GM12878 (cell line): ENCODE data around the gene LGALS1. TPM values are rescaled to one million over a fixed set of nuclear protein-coding genes. Genes with fewer than 3 reads are reported as not detected.

Experiments used
- ATAC-seq: fragments of 200-7000 bp; cut with Tn5 transposase; 3 replicates; pipeline ENCODE4 v1.9.1; 2020; ENCODE audit warnings: mild to moderate bottlenecking, moderate library complexity
- BruUV-seq: library from RNA; stranded (reverse); fragments of 400-500 nt; replicated peaks from 2 replicates; lab custom pipeline; 2021; lab: Mats Ljungman, UMichigan
- CTCF ChIA-PET: fragments of 300-600 bp; sonication (Branson Sonifier 250); formaldehyde crosslinking; extraction: SDS; loops from one replicate; lab custom pipeline; 2021; ENCODE audit warnings: inconsistent platforms; lab: Yijun Ruan, JAX
- POLR2A ChIA-PET: fragments of 350-600 bp; formaldehyde crosslinking; extraction: SDS; loops from one replicate; lab custom pipeline; 2021; ENCODE audit warnings: inconsistent platforms; lab: Charles Lee
- RAD21 ChIA-PET: fragments of 300-600 bp; sonication (Branson Sonifier 250); formaldehyde crosslinking; loops from one replicate; lab custom pipeline; 2023; ENCODE audit warnings: antibody characterized with exemption; ENCODE audit not compliant: unreplicated experiment; lab: Charles Lee
- SMC1A ChIA-PET: fragments of 300-600 bp; sonication (Branson Sonifier 250); formaldehyde crosslinking; loops from one replicate; lab custom pipeline; 2023; ENCODE audit not compliant: unreplicated experiment, uncharacterized antibody; lab: Charles Lee
- DNase-seq: peaks from one replicate; pipeline ENCODE4 v3.0.0-alpha.2; 2011; ENCODE audit warnings: low read depth, low spot score
- FAIRE-seq: peaks from 3 replicates; lab custom pipeline; 2011; peaks lifted over from hg19 to GRCh38; lab: Jason Lieb, UNC
- H2AFZ ChIP-seq: 2 replicates; pipeline ENCODE4 v1.6.0; 2011; ENCODE audit warnings: low read depth, low read length, control low read depth; ENCODE audit not compliant: control insufficient read depth
- H3K27ac ChIP-seq: 2 replicates; pipeline ENCODE4 v1.5.1; 2011; ENCODE audit warnings: control low read depth; ENCODE audit not compliant: control insufficient read depth, insufficient read depth
- H3K27me3 ChIP-seq, 2 experiments: replicated peaks in 1 of 2; 2 replicates each; pipeline versions ENCODE4 v1.6.0 to v1.6.1; 2011; ENCODE audit warnings: low read length in 1 of 2; ENCODE audit not compliant: control insufficient read depth in 2 of 2, insufficient read depth in 2 of 2
- H3K36me3 ChIP-seq, 2 experiments: 2 replicates each; pipeline ENCODE4 v1.5.1; 2011; ENCODE audit warnings: low read length in 1 of 2; ENCODE audit not compliant: control insufficient read depth in 2 of 2, insufficient read depth in 2 of 2
- H3K4me1 ChIP-seq: 2 replicates; pipeline ENCODE4 v1.6.1; 2011; ENCODE audit warnings: mild to moderate bottlenecking, low read length, moderate library complexity, mixed read lengths; ENCODE audit not compliant: control insufficient read depth, insufficient read depth
- H3K4me2 ChIP-seq: 2 replicates; pipeline ENCODE4 v1.6.0; 2011; ENCODE audit warnings: control low read depth; ENCODE audit not compliant: control insufficient read depth, insufficient read depth
- H3K4me3 ChIP-seq: fragments of 200-600 bp; sonication (generic); 2 replicates; pipeline ENCODE4 v1.5.1; 2016
- H3K79me2 ChIP-seq: 2 replicates; pipeline ENCODE4 v1.6.0; 2011; ENCODE audit warnings: low read length; ENCODE audit not compliant: control insufficient read depth, insufficient read depth
- H3K9ac ChIP-seq: 2 replicates; pipeline ENCODE4 v1.8.0; 2011; ENCODE audit warnings: low read length, control low read depth, mixed read lengths; ENCODE audit not compliant: control insufficient read depth, insufficient read depth
- H3K9me3 ChIP-seq: replicated peaks from 3 replicates; pipeline ENCODE4 v1.5.1; 2011; ENCODE audit warnings: mild to moderate bottlenecking, low read length; ENCODE audit not compliant: control insufficient read depth, insufficient read depth
- H4K20me1 ChIP-seq: 2 replicates; pipeline ENCODE4 v1.6.0; 2011; ENCODE audit not compliant: control insufficient read depth, insufficient read depth
- BCL11A ChIP-seq: IDR thresholded peaks from 2 replicates; pipeline ENCODE4 v1.6.1; 2011; ENCODE audit warnings: low read depth, low read length
- BMI1 ChIP-seq: fragments of 450-650 bp; IDR thresholded peaks from 2 replicates; pipeline ENCODE4 v1.6.1; 2016; ENCODE audit warnings: mild to moderate bottlenecking, moderate library complexity, borderline replicate concordance
- ETV6 ChIP-seq, 2 experiments: fragments of 450-650 bp in 1 of 2; IDR thresholded peaks in 1 of 2; conservative IDR thresholded peaks in 1 of 2; 2 replicates each; pipeline ENCODE4 v1.6.1; 2014; ENCODE audit warnings: antibody characterized with exemption in 1 of 2, borderline replicate concordance in 1 of 2, low read depth in 1 of 2, mild to moderate bottlenecking in 1 of 2, moderate library complexity in 1 of 2
- HCFC1 ChIP-seq: fragments of 150-350 bp; IDR thresholded peaks from 2 replicates; pipeline ENCODE4 v1.6.1; 2014; ENCODE audit warnings: low read length
- LARP7 ChIP-seq: fragments of 450-650 bp; IDR thresholded peaks from 2 replicates; pipeline ENCODE4 v1.6.1; 2017; ENCODE audit warnings: mild to moderate bottlenecking
- PAX8 ChIP-seq: fragments of 450-650 bp; IDR thresholded peaks from 2 replicates; pipeline ENCODE4 v1.6.1; 2017; ENCODE audit warnings: mild to moderate bottlenecking, moderate library complexity
- RAD21 ChIP-seq: IDR thresholded peaks from 2 replicates; pipeline ENCODE4 v1.6.1; 2011; ENCODE audit warnings: mild to moderate bottlenecking, low read depth, low read length, moderate library complexity; ENCODE audit not compliant: insufficient read depth
- RAD51 ChIP-seq: fragments of 450-650 bp; IDR thresholded peaks from 2 replicates; pipeline ENCODE4 v1.6.1; 2016; ENCODE audit warnings: moderate library complexity, mild to moderate bottlenecking, inconsistent platforms
- SIX5 ChIP-seq: IDR thresholded peaks from 2 replicates; pipeline ENCODE4 v1.6.1; 2011; ENCODE audit warnings: mild to moderate bottlenecking, low read depth, low read length, moderate library complexity; ENCODE audit not compliant: severe bottlenecking
- YBX1 ChIP-seq: fragments of 450-650 bp; IDR thresholded peaks from 2 replicates; pipeline ENCODE4 v1.6.1; 2016; ENCODE audit warnings: antibody characterized with exemption
- ZBED1 ChIP-seq: IDR thresholded peaks from 2 replicates; pipeline ENCODE4 v1.6.1; 2016; ENCODE audit warnings: borderline replicate concordance
- WGBS: methylation state at CpG from one replicate; pipeline ENCODE4 v1.1.6; 2016; ENCODE audit warnings: low lambda C conversion rate; ENCODE audit not compliant: insufficient replicate concordance, insufficient coverage; ENCODE audit errors: missing lambda C conversion rate; 5-methylcytosine and 5-hydroxymethylcytosine counted together
- in situ Hi-C: fragments of 300-500 bp; cut with MboI; formaldehyde crosslinking; loops from 9 replicates; pipeline ENCODE4 v1.14.3; 2018; ENCODE audit warnings: mixed read lengths
- intact Hi-C: fragments of 100-400 bp; cut with micrococcal nuclease; formaldehyde crosslinking; loops from one replicate; pipeline ENCODE4 v1.14.2; 2022; ENCODE audit not compliant: unreplicated experiment
- polyA plus RNA-seq, 11 experiments: library from polyadenylated mRNA; depleted of rRNA in 4 of 11; unstranded in 6 of 11; stranded (reverse) in 5 of 11; fragments of >200 nt; fragmentation: Nextera tagmentation in 4 of 11; fragmentation: Illumina TruSeq in 1 of 11; extraction: Ambion mirVana in 4 of 11; extraction: Trizol in 1 of 11; gene quantifications; 1 replicate in 1 of 11; 2 replicates in 10 of 11; pipeline versions ENCODE4 v1.2.1 to v1.2.3, GENCODE V29; 2011 to 2016; ENCODE audit warnings: inconsistent platforms in 2 of 11, missing spikeins in 2 of 11, low read depth in 1 of 11
- total RNA-seq, 4 experiments: library from RNA; depleted of rRNA in 3 of 4; stranded (reverse); fragments of >200 nt in 3 of 4; fragmentation: Illumina TruSeq in 1 of 4; extraction: Trizol in 1 of 4; gene quantifications; 2 replicates each; pipeline versions ENCODE4 v1.2.1 to v1.2.3, GENCODE V29; 2013 to 2021
- TF ChIP-seq, protein P1 (sequence below): IDR thresholded peaks from 2 replicates; pipeline ENCODE4 v1.6.1; 2012; ENCODE audit warnings: mild to moderate bottlenecking, low read depth, low read length
- TF ChIP-seq, protein P2 (sequence below): fragments of 450-650 bp; IDR thresholded peaks from 2 replicates; pipeline ENCODE4 v1.6.1; 2018; ENCODE audit warnings: mild to moderate bottlenecking, low read depth, moderate library complexity; ENCODE audit not compliant: partially characterized antibody
- TF ChIP-seq, protein P3 (sequence below): fragments of 450-650 bp; IDR thresholded peaks from 2 replicates; pipeline ENCODE4 v1.6.1; 2017; ENCODE audit warnings: mild to moderate bottlenecking
- TF ChIP-seq, protein P4 (sequence below): IDR thresholded peaks from 2 replicates; pipeline ENCODE4 v1.6.1; 2011; ENCODE audit warnings: low read depth, low read length, improper control_type of control experiment, borderline replicate concordance

The LGALS1 gene
- total and polyA plus RNA-seq, 10 of the 15 experiments (the other 5 are each of a cell fraction or from before 2014, with no cell fraction given): 312 to 1,889 (median 706) TPM

DNA sequence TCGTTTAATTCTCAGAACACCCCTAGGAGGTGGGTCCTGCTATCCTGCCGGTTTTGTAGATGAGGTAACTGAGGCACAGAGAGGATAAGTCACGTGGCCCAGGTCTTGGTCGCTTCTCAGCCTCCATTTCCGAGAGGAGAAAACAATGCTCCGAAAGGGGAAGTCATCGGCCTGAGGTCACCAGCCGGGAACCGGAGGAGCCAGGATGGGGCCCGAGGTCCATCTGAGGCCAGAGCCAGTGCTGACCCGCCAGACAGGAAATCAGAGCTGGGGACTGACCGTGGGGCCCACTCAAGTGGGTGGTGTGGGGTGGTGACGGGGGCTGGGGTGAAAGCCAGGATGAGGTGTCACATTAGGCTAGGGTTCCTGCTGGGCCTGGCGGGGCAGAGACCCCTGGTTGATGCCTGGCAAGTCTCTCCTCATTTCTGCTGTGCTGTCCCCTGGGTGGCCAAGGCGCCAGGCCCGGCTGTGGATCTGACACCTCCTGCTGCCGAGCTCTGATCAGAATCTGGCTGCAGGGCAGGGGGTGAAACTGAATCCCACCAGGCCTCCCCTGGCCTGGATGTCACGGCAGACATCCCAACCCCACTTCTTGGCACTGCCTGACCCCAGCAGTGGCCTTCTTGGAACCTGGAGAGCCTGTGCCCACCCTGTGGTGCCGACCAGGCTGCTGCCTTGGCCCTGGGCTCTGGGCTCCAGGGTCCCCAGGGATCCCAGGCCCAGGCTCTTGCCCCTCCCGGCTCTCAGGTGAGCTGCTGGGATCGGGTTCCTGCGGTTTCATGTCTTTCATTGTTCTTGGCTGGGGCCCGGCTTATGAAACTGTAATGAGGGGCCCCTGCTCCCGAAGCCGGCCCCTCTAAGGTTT is 33.4 kb downstream of the LGALS1 start:
- BruUV-seq: no TSS peak
- ChIA-PET SMC1A (no interaction called here), POLR2A (no interaction called here), RAD21 (no interaction called here), CTCF (no interaction called here)
- DNase-seq (no peak), FAIRE-seq (no peak), ATAC-seq (no peak)
- Histone ChIP-seq H3K4me3 (no peak overlapping the region), H3K4me2 (no peak overlapping the region), H3K4me1 (no peaks in the 10 kb centered on the region), H3K27ac (no peak overlapping the region), H3K9ac (no peak overlapping the region), H2AFZ (no peak overlapping the region), H3K79me2 (no peaks in the 10 kb centered on the region), H4K20me1 (no peaks in the 10 kb centered on the region), H3K27me3 (no peaks in the 10 kb centered on the region), H3K36me3 (no peaks in the 10 kb centered on the region), H3K9me3 (no peaks in the 10 kb centered on the region)
- in situ Hi-C loops (no loop called here), intact Hi-C loops (no loop called here)
- WGBS: 76% methylated on average over 25 of the region's 25 CpGs
- TF ChIP-seq BMI1: no peak
- no peak for TF ChIP-seq LARP7
- TF ChIP-seq YBX1: no peak
- TF ChIP-seq ETV6 (conservative IDR thresholded peaks at IDR 0.05 in 1 of 2, IDR thresholded peaks at IDR 0.05 in 1 of 2; ENCODE audit: borderline replicate concordance in 1 of 2, low read depth in 1 of 2): no peak
- TF ChIP-seq, protein P1, sequence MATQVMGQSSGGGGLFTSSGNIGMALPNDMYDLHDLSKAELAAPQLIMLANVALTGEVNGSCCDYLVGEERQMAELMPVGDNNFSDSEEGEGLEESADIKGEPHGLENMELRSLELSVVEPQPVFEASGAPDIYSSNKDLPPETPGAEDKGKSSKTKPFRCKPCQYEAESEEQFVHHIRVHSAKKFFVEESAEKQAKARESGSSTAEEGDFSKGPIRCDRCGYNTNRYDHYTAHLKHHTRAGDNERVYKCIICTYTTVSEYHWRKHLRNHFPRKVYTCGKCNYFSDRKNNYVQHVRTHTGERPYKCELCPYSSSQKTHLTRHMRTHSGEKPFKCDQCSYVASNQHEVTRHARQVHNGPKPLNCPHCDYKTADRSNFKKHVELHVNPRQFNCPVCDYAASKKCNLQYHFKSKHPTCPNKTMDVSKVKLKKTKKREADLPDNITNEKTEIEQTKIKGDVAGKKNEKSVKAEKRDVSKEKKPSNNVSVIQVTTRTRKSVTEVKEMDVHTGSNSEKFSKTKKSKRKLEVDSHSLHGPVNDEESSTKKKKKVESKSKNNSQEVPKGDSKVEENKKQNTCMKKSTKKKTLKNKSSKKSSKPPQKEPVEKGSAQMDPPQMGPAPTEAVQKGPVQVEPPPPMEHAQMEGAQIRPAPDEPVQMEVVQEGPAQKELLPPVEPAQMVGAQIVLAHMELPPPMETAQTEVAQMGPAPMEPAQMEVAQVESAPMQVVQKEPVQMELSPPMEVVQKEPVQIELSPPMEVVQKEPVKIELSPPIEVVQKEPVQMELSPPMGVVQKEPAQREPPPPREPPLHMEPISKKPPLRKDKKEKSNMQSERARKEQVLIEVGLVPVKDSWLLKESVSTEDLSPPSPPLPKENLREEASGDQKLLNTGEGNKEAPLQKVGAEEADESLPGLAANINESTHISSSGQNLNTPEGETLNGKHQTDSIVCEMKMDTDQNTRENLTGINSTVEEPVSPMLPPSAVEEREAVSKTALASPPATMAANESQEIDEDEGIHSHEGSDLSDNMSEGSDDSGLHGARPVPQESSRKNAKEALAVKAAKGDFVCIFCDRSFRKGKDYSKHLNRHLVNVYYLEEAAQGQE: no peak
- TF ChIP-seq BCL11A: no peak
- TF ChIP-seq, protein P2, sequence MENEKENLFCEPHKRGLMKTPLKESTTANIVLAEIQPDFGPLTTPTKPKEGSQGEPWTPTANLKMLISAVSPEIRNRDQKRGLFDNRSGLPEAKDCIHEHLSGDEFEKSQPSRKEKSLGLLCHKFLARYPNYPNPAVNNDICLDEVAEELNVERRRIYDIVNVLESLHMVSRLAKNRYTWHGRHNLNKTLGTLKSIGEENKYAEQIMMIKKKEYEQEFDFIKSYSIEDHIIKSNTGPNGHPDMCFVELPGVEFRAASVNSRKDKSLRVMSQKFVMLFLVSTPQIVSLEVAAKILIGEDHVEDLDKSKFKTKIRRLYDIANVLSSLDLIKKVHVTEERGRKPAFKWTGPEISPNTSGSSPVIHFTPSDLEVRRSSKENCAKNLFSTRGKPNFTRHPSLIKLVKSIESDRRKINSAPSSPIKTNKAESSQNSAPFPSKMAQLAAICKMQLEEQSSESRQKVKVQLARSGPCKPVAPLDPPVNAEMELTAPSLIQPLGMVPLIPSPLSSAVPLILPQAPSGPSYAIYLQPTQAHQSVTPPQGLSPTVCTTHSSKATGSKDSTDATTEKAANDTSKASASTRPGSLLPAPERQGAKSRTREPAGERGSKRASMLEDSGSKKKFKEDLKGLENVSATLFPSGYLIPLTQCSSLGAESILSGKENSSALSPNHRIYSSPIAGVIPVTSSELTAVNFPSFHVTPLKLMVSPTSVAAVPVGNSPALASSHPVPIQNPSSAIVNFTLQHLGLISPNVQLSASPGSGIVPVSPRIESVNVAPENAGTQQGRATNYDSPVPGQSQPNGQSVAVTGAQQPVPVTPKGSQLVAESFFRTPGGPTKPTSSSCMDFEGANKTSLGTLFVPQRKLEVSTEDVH: no peak
- TF ChIP-seq, protein P3, sequence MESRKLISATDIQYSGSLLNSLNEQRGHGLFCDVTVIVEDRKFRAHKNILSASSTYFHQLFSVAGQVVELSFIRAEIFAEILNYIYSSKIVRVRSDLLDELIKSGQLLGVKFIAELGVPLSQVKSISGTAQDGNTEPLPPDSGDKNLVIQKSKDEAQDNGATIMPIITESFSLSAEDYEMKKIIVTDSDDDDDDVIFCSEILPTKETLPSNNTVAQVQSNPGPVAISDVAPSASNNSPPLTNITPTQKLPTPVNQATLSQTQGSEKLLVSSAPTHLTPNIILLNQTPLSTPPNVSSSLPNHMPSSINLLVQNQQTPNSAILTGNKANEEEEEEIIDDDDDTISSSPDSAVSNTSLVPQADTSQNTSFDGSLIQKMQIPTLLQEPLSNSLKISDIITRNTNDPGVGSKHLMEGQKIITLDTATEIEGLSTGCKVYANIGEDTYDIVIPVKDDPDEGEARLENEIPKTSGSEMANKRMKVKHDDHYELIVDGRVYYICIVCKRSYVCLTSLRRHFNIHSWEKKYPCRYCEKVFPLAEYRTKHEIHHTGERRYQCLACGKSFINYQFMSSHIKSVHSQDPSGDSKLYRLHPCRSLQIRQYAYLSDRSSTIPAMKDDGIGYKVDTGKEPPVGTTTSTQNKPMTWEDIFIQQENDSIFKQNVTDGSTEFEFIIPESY: no peak
- TF ChIP-seq PAX8: no peak
- no peak for TF ChIP-seq RAD51
- TF ChIP-seq RAD21: no peak
- no peak for TF ChIP-seq SIX5
- no peak for TF ChIP-seq ZBED1
- no peak for TF ChIP-seq HCFC1
- TF ChIP-seq, protein P4, sequence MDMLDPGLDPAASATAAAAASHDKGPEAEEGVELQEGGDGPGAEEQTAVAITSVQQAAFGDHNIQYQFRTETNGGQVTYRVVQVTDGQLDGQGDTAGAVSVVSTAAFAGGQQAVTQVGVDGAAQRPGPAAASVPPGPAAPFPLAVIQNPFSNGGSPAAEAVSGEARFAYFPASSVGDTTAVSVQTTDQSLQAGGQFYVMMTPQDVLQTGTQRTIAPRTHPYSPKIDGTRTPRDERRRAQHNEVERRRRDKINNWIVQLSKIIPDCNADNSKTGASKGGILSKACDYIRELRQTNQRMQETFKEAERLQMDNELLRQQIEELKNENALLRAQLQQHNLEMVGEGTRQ: no peak
